Central memory CD8-positive, alpha-beta T cell (primary cell): Measurements from ENCODE around the gene ADAM10.
"Not testable (repeated sequence)": the region's sequence is repeated elsewhere in the genome, so short reads cannot be mapped to it uniquely, and the experiment has no call there.

ENCODE experiments used
- ATAC-seq: fragments of 150-1000 bp; cut with Tn5 transposase; replicated peaks from 2 replicates; pipeline ENCODE4 v1.10.0; 2022; ENCODE audit warnings: mild to moderate bottlenecking, moderate FRiP score, moderate number of reproducible peaks; ENCODE audit not compliant: poor library complexity, severe bottlenecking; ENCODE audit errors: extremely low read depth
- DNase-seq, 2 donors: peaks; one replicate each; pipeline ENCODE4 v3.0.0; 2021; ENCODE audit warnings: low spot score in 2 of 2
- H3K27ac Mint-ChIP-seq: one replicate; pipeline ENCODE4 v1.8.0; 2022; ENCODE audit warnings: low read depth, mild to moderate bottlenecking, moderate library complexity, mixed read lengths
- H3K27me3 Mint-ChIP-seq: one replicate; pipeline ENCODE4 v1.8.0; 2022; ENCODE audit warnings: mixed read lengths
- H3K36me3 Mint-ChIP-seq: one replicate; pipeline ENCODE4 v1.8.0; 2022; ENCODE audit warnings: mild to moderate bottlenecking, moderate library complexity, mixed read lengths; ENCODE audit not compliant: insufficient read depth
- H3K4me1 Mint-ChIP-seq: one replicate; pipeline ENCODE4 v1.8.0; 2022; ENCODE audit warnings: mixed read lengths
- H3K4me3 Mint-ChIP-seq: one replicate; pipeline ENCODE4 v1.8.0; 2022; ENCODE audit warnings: mild to moderate bottlenecking, moderate library complexity, mixed read lengths
- H3K9me3 Mint-ChIP-seq: one replicate; pipeline ENCODE4 v1.8.0; 2022; ENCODE audit warnings: mixed read lengths

Gene ADAM10

DNA sequence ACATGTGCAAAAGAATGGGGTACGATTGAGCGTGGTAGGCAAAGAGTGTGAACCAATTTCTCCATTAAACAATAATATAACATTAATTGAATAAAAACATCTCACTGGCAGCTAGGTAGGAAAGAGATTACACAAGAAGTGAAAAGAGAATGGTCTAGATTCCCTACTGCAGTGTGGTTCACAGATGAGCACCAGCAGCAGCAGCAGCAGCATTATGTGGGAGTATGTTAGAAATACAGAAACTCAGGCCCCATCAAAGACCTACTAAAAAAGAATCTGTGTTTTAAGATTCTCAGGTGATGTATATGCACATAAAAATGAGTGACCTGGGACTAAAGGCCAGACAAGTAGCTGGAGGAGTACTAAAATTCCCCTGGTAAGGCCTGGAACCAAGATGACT, 118.2 kb downstream of the ADAM10 start:
- ATAC-seq: no peak
- Mint-ChIP-seq H3K9me3 (no peaks in the 10 kb centered on the region), H3K4me1 (peaks cover 45% of the 10 kb centered on the region), H3K4me3 (no peak overlapping the region), H3K27ac (peak overlapping the region; percentile 44), H3K27me3 (no peaks in the 10 kb centered on the region), H3K36me3 (peaks cover 7% of the 10 kb centered on the region)
- DNase-seq: no peak

DNA sequence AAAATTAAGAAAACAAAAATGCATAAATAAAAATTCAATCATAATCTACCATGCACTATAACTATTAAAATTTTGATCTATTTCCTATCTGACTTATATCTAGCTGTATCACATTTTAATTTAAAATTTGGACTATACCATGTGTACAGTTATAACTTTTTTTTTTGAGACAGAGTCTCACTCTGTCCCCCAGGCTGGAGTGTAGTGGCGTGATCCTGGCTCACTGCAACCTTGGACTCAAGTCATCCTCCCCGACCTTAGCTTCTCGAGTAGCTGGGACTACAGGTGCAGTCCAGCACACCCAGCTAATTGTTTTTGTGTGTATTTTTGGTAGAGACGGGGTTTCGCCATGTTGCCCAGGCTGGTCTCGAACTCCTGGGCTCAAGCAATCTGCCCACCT, 119.9 kb downstream of the ADAM10 start:
- Mint-ChIP-seq H3K27me3 (no peaks in the 10 kb centered on the region), H3K4me3 (no peak overlapping the region), H3K36me3 (peaks cover 8% of the 10 kb centered on the region), H3K27ac (peak overlapping the region; percentile 96), H3K9me3 (no peaks in the 10 kb centered on the region), H3K4me1 (peaks cover 52% of the 10 kb centered on the region)
- ATAC-seq (no peak), DNase-seq (no peak)

DNA sequence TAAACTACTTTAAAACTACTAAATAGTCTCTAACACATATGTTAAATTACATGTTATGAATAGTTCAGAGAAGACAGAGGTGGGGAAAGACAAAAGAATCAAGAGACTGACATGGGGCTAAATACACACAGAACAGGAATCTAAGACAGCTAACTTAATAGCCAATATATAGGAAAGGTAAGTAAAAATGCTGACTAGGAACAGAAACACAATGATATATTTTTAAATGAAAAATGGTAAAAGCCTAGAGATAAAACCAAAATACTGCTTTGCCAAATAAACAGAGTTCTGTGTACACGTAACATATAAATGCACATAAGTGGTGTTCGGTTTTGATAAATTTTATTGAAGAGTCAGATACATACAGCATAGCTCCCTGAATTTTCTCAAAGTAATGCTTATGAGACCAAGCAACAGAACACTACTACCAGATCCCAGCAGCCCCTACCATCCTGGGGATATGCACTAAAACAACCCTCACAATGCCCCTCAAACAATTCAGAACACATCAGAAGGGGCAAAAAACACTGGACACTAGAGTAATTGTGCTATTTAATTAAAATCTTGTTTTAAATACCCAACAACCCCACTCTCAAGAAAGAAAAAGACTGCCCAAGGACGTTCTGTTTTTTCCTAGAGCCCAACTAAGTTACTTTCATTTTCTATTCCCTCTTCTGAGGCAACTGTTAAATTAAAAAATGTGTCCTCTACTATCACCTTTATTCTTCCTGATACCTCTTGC, 121.1 kb downstream of the ADAM10 start:
- Mint-ChIP-seq H3K27ac (peak overlapping the region; percentile 96), H3K36me3 (peaks cover 8% of the 10 kb centered on the region), H3K4me1 (peaks cover 55% of the 10 kb centered on the region), H3K4me3 (peak overlapping the region; percentile 72), H3K27me3 (no peaks in the 10 kb centered on the region), H3K9me3 (no peaks in the 10 kb centered on the region)
- peak; percentile 69 for ATAC-seq
- no peak for DNase-seq

DNA sequence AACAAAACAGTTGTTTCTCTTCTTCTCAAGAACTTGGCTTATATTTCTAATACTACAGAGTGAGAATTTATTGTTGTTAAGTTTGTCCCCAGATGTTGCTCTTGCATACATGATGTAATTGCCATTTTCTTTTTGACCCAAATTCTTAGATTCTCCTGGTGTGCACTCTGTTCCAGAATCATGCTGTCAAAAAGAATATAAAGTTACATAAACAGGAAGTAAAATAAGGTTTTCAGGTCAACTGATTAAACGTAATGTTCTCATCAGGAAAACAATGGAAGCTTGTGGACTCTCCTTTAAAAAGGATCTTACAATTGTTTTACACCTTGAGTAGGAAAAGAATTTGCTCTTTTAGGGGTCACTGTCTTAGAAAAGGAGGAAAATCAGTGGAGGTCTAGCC, 121.8 kb downstream of the ADAM10 start:
- peak overlapping the region; percentile 96 for H3K27ac Mint-ChIP-seq
- peak overlapping the region; percentile 72 for H3K4me3 Mint-ChIP-seq
- ATAC-seq: no peak
- DNase-seq: no peak
- no peaks in the 10 kb centered on the region for H3K9me3 Mint-ChIP-seq
- peaks cover 62% of the 10 kb centered on the region for H3K4me1 Mint-ChIP-seq
- no peaks in the 10 kb centered on the region for H3K27me3 Mint-ChIP-seq
- H3K36me3 Mint-ChIP-seq: peaks cover 5% of the 10 kb centered on the region

DNA sequence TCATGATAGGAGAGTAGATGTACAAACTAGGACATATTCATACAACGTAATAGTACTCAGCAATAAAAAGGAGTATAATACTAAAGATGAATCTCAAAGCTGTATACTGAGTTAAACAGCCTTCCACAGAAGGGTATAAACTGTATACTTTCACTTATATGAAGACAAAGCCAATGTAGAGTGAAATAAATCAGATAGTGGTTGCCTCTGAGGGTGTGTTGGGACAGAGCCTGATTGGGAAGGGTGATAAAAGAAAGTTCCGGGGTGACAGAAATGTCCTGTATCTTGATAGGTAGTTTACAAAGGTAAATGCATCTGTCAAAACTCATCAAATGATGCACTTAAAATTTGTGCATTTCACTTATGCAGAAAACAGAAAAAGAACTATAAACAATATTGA, 122.5 kb downstream of the ADAM10 start:
- peak overlapping the region; percentile 96 for H3K27ac Mint-ChIP-seq
- H3K27me3 Mint-ChIP-seq: no peaks in the 10 kb centered on the region
- DNase-seq (no peak), ATAC-seq (no peak)
- peak overlapping the region; percentile 72 for H3K4me3 Mint-ChIP-seq
- H3K4me1 Mint-ChIP-seq: peaks cover 65% of the 10 kb centered on the region
- no peaks in the 10 kb centered on the region for H3K9me3 Mint-ChIP-seq
- H3K36me3 Mint-ChIP-seq: peaks cover 5% of the 10 kb centered on the region

DNA sequence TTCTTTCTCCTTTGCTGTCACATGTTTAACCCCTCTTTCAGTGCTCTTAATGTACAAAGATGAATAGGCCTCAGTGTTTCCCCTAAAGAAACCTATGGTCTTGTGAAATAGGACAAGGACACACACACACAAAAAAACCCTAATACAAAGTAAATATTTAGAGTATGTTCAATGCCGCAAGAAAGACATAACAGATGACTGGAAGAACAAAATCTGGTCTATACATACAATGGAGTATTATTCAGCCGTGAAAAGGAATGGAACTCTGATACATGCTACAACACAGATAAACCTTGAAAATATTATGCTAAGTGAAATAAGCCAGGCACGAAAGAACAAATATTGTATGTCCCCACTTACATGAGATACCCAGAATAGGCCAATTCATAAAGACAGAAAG, 123.1 kb downstream of the ADAM10 start:
- peaks cover 5% of the 10 kb centered on the region for H3K36me3 Mint-ChIP-seq
- H3K4me3 Mint-ChIP-seq: no peak overlapping the region
- H3K9me3 Mint-ChIP-seq: no peaks in the 10 kb centered on the region
- DNase-seq (no peak), ATAC-seq (no peak)
- peak overlapping the region; percentile 96 for H3K27ac Mint-ChIP-seq
- peaks cover 70% of the 10 kb centered on the region for H3K4me1 Mint-ChIP-seq
- H3K27me3 Mint-ChIP-seq: no peaks in the 10 kb centered on the region

DNA sequence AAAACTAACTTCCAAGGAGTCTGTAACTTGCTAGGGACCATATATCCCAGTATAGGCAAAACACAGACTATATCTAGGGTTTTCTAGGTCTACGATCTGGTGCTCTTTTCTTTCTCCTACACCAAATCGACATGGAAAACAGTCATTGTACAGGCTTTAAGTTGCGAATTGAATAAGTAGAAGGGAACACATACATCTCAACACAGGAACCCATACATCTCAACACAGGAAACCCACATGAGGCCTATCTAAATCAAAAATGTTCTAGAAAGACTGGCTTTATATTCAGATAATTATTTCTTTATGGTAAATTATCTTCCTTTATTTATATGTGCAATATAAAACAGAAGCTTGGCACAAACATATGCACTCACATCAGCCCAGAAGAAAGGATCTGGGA, 126.6 kb downstream of the ADAM10 start:
- no peak overlapping the region for H3K4me3 Mint-ChIP-seq
- H3K4me1 Mint-ChIP-seq: peaks cover 58% of the 10 kb centered on the region
- DNase-seq (no peak), ATAC-seq (peak; percentile 64)
- peak overlapping the region; percentile 44 for H3K27ac Mint-ChIP-seq
- H3K36me3 Mint-ChIP-seq: peaks cover 12% of the 10 kb centered on the region
- no peaks in the 10 kb centered on the region for H3K27me3 Mint-ChIP-seq
- H3K9me3 Mint-ChIP-seq: peaks cover 5% of the 10 kb centered on the region

DNA sequence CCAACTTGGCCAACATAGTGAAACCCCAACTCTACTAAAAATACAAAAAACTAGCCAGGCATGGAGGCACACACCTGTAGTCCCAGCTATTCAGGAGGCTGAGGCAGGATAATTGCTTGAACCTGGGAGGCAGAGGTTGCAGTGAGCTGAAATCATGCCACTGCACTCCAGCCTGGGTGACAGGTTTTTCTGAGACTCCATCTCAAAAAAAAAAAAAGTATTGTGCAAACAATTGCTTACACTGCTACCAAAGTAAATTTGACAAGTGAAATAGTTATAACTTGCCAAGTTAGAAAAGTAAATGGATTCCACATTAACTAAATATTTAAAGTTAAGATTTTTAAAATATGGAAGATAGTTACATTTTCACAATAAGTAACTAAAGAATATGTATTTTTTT, 129.2 kb downstream of the ADAM10 start:
- not testable (repeated sequence) for H3K27me3 Mint-ChIP-seq, H3K27ac Mint-ChIP-seq, ATAC-seq, DNase-seq, H3K36me3 Mint-ChIP-seq, H3K4me3 Mint-ChIP-seq
- peaks cover 57% of the 10 kb centered on the region for H3K4me1 Mint-ChIP-seq
- peaks cover 10% of the 10 kb centered on the region for H3K9me3 Mint-ChIP-seq

DNA sequence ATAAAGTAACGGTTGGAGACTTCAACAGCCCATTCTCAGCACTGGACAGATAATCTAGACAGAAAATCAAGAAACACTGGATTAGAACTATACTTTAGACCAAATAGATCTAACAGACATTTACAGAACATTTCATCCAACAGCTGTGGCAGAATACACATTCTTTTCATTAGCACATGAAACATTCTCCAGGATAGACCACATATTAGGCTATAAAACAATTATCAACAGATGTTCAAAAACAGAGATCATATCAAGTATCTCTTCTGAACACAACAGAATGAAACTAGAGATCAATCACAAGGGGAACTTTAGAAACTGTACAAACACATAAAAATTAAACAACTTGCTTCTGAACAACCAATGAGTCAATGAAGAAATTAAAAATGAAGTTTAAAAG, 133.3 kb downstream of the ADAM10 start:
- H3K9me3 Mint-ChIP-seq: peaks cover 20% of the 10 kb centered on the region
- H3K4me3 Mint-ChIP-seq: no peak overlapping the region
- H3K27me3 Mint-ChIP-seq: no peaks in the 10 kb centered on the region
- H3K4me1 Mint-ChIP-seq: peaks cover 62% of the 10 kb centered on the region
- DNase-seq (no peak), ATAC-seq (no peak)
- peak overlapping the region; percentile 66 for H3K27ac Mint-ChIP-seq
- peaks cover 12% of the 10 kb centered on the region for H3K36me3 Mint-ChIP-seq

DNA sequence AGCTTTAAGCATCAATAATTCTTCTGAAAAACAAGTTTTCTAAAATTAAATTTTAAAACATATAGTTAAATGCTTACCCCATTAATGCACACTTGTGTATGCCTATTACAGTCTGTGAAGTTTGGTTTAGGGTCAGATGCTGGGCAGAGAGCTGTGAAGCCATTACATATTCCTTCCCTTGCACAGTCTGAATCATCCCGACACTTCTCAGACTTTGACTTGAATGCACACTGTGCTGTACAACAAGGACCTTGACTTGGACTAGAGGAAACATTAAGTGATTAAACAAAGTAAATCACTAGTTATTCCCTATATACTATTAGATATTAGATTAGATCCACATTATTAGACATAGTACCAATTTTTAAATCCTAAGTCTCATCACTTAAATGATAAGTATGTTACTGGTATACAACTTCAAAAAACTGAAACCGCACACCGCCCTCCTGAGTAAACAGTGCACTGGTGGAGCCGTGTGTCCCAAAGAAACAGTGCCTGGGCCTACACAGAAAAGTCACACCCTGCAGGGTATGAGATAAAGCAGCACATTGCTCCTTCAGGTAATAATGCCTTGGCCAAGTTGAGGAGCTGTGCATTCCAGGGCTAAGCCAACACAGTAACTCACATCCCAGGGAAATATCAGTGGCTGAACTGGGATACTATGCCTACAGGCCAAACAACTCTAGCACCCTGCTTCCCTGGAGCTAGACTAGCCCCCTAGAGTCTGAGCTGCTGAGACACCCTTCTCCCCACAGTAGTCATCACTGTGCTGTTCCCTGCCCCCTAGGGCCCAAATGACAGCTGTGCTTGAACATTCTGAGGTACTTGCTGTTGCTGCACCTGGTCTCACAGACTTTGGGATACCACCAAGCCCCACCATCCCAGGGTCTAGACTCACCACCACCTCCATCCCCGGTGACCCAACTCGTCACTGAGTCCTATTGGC, 137.5 kb downstream of the ADAM10 start:
- H3K4me1 Mint-ChIP-seq: peaks cover 65% of the 10 kb centered on the region
- peaks cover 18% of the 10 kb centered on the region for H3K36me3 Mint-ChIP-seq
- H3K27ac Mint-ChIP-seq: peak overlapping the region; percentile 39
- DNase-seq (no peak), ATAC-seq (no peak)
- H3K4me3 Mint-ChIP-seq: no peak overlapping the region
- H3K9me3 Mint-ChIP-seq: peaks cover 15% of the 10 kb centered on the region
- H3K27me3 Mint-ChIP-seq: no peaks in the 10 kb centered on the region

DNA sequence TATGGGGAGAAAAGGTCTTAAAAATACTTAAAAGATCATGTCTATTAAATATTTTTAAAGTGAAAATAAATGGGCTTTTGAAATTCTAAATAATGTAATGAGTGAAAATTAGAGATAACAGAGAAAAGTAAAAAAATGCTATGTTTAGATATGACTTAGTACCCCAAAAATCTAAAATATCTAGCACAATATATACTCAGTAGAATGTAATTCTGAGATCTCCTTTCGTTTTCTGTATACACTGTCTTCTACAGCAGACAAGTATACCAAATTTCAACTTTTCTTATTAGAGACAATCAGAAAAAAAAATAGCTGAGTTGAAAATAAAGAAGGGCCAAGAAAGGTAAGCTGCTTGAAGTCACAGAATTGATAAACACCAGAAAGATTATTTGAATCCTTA, 140.8 kb downstream of the ADAM10 start:
- Mint-ChIP-seq H3K27me3 (no peaks in the 10 kb centered on the region), H3K27ac (peak overlapping the region; percentile 93), H3K4me3 (peak overlapping the region; percentile 76), H3K36me3 (peaks cover 19% of the 10 kb centered on the region), H3K9me3 (no peaks in the 10 kb centered on the region), H3K4me1 (peaks cover 37% of the 10 kb centered on the region)
- DNase-seq (no peak), ATAC-seq (no peak)

DNA sequence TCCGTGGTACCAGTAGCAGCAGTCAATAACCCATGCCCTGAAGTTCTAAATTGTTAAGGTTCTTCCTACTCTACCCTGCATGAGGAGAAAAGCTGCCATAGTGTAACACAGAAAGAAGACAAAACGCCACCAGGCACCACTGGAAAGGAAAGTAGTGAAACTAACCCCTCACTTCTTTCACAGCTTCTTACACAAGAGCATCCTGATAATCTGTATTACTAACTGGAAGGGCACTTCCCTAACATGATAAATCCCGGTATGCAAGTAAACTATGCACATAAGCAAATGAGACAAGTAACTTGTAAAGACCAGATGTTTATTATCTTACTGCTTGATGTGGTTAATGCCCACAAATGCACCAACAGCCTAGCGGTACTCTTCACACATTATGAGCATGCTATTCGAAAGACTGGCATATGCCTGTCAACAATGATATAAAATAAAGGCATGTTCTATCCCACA, 141.3 kb downstream of the ADAM10 start:
- peak overlapping the region; percentile 76 for H3K4me3 Mint-ChIP-seq
- H3K9me3 Mint-ChIP-seq: no peaks in the 10 kb centered on the region
- peak; percentile 95 for ATAC-seq
- peak overlapping the region; percentile 93 for H3K27ac Mint-ChIP-seq
- peaks cover 18% of the 10 kb centered on the region for H3K36me3 Mint-ChIP-seq
- H3K4me1 Mint-ChIP-seq: peaks cover 32% of the 10 kb centered on the region
- DNase-seq: peak in 1 of 2 donors; percentile 24
- no peaks in the 10 kb centered on the region for H3K27me3 Mint-ChIP-seq
